GM12878 (cell line): ENCODE results near the gene RHEX. TPM values are rescaled to one million over a fixed set of nuclear protein-coding genes. Genes with fewer than 3 reads are reported as not detected.

Experiments used
- ATAC-seq: fragments of 200-7000 bp; cut with Tn5 transposase; 3 replicates; pipeline ENCODE4 v1.9.1; 2020; ENCODE audit warnings: mild to moderate bottlenecking, moderate library complexity
- BruUV-seq: library from RNA; stranded (reverse); fragments of 400-500 nt; replicated peaks from 2 replicates; lab custom pipeline; 2021; lab: Mats Ljungman, UMichigan
- CTCF ChIA-PET: fragments of 300-600 bp; sonication (Branson Sonifier 250); formaldehyde crosslinking; extraction: SDS; loops from one replicate; lab custom pipeline; 2021; ENCODE audit warnings: inconsistent platforms; lab: Yijun Ruan, JAX
- POLR2A ChIA-PET: fragments of 350-600 bp; formaldehyde crosslinking; extraction: SDS; loops from one replicate; lab custom pipeline; 2021; ENCODE audit warnings: inconsistent platforms; lab: Charles Lee
- RAD21 ChIA-PET: fragments of 300-600 bp; sonication (Branson Sonifier 250); formaldehyde crosslinking; loops from one replicate; lab custom pipeline; 2023; ENCODE audit warnings: antibody characterized with exemption; ENCODE audit not compliant: unreplicated experiment; lab: Charles Lee
- SMC1A ChIA-PET: fragments of 300-600 bp; sonication (Branson Sonifier 250); formaldehyde crosslinking; loops from one replicate; lab custom pipeline; 2023; ENCODE audit not compliant: unreplicated experiment, uncharacterized antibody; lab: Charles Lee
- DNase-seq: peaks from one replicate; pipeline ENCODE4 v3.0.0-alpha.2; 2011; ENCODE audit warnings: low read depth, low spot score
- FAIRE-seq: peaks from 3 replicates; lab custom pipeline; 2011; peaks lifted over from hg19 to GRCh38; lab: Jason Lieb, UNC
- H2AFZ ChIP-seq: 2 replicates; pipeline ENCODE4 v1.6.0; 2011; ENCODE audit warnings: low read depth, low read length, control low read depth; ENCODE audit not compliant: control insufficient read depth
- H3K27ac ChIP-seq: 2 replicates; pipeline ENCODE4 v1.5.1; 2011; ENCODE audit warnings: control low read depth; ENCODE audit not compliant: control insufficient read depth, insufficient read depth
- H3K27me3 ChIP-seq, 2 experiments: replicated peaks in 1 of 2; 2 replicates each; pipeline versions ENCODE4 v1.6.0 to v1.6.1; 2011; ENCODE audit warnings: low read length in 1 of 2; ENCODE audit not compliant: control insufficient read depth in 2 of 2, insufficient read depth in 2 of 2
- H3K36me3 ChIP-seq, 2 experiments: 2 replicates each; pipeline ENCODE4 v1.5.1; 2011; ENCODE audit warnings: low read length in 1 of 2; ENCODE audit not compliant: control insufficient read depth in 2 of 2, insufficient read depth in 2 of 2
- H3K4me1 ChIP-seq: 2 replicates; pipeline ENCODE4 v1.6.1; 2011; ENCODE audit warnings: mild to moderate bottlenecking, low read length, moderate library complexity, mixed read lengths; ENCODE audit not compliant: control insufficient read depth, insufficient read depth
- H3K4me2 ChIP-seq: 2 replicates; pipeline ENCODE4 v1.6.0; 2011; ENCODE audit warnings: control low read depth; ENCODE audit not compliant: control insufficient read depth, insufficient read depth
- H3K4me3 ChIP-seq: fragments of 200-600 bp; sonication (generic); 2 replicates; pipeline ENCODE4 v1.5.1; 2016
- H3K79me2 ChIP-seq: 2 replicates; pipeline ENCODE4 v1.6.0; 2011; ENCODE audit warnings: low read length; ENCODE audit not compliant: control insufficient read depth, insufficient read depth
- H3K9ac ChIP-seq: 2 replicates; pipeline ENCODE4 v1.8.0; 2011; ENCODE audit warnings: low read length, control low read depth, mixed read lengths; ENCODE audit not compliant: control insufficient read depth, insufficient read depth
- H3K9me3 ChIP-seq: replicated peaks from 3 replicates; pipeline ENCODE4 v1.5.1; 2011; ENCODE audit warnings: mild to moderate bottlenecking, low read length; ENCODE audit not compliant: control insufficient read depth, insufficient read depth
- H4K20me1 ChIP-seq: 2 replicates; pipeline ENCODE4 v1.6.0; 2011; ENCODE audit not compliant: control insufficient read depth, insufficient read depth
- ASH2L ChIP-seq: fragments of 300-600, 200-600 bp; sonication (generic); IDR thresholded peaks from 2 replicates; pipeline ENCODE4 v1.6.1; 2017; ENCODE audit warnings: low read depth, mild to moderate bottlenecking, borderline replicate concordance
- CEBPB ChIP-seq, 2 experiments: fragments of 150-350 bp in 1 of 2; IDR thresholded peaks; 2 replicates each; pipeline ENCODE4 v1.6.1; 2012 to 2014; ENCODE audit warnings: low read depth in 2 of 2, low read length in 2 of 2, borderline replicate concordance in 1 of 2, inconsistent platforms in 1 of 2
- EED ChIP-seq: sonication (generic); IDR thresholded peaks from 2 replicates; pipeline ENCODE4 v1.6.1; 2016; ENCODE audit warnings: antibody characterized with exemption, low read depth
- EP300 ChIP-seq, 2 experiments: fragments of 150-350 bp in 1 of 2; IDR thresholded peaks; 2 replicates each; pipeline ENCODE4 v1.6.1; 2011 to 2012; ENCODE audit warnings: low read depth in 2 of 2, low read length in 2 of 2, borderline replicate concordance in 1 of 2, improper control_type of control experiment in 1 of 2, inconsistent platforms in 1 of 2; ENCODE audit not compliant: control insufficient read depth in 1 of 2
- KAT2A ChIP-seq: conservative IDR thresholded peaks from 2 replicates; pipeline ENCODE4 v1.6.1; 2011; ENCODE audit warnings: low read depth, low read length; ENCODE audit not compliant: control insufficient read depth
- POLR2A ChIP-seq: IDR thresholded peaks from 2 replicates; pipeline ENCODE4 v1.6.1; 2011; ENCODE audit warnings: low read depth, mild to moderate bottlenecking, low read length
- TBL1XR1 ChIP-seq: IDR thresholded peaks from 2 replicates; pipeline ENCODE4 v1.6.1; 2012; ENCODE audit warnings: low read depth, low read length, improper control_type of control experiment
- YY1 ChIP-seq: IDR thresholded peaks from 2 replicates; pipeline ENCODE4 v1.6.1; 2011; ENCODE audit warnings: low read depth, mild to moderate bottlenecking, low read length
- ZZZ3 ChIP-seq: IDR thresholded peaks from 2 replicates; pipeline ENCODE4 v1.6.1; 2011; ENCODE audit warnings: low read depth; ENCODE audit not compliant: control insufficient read depth, insufficient read length
- WGBS: methylation state at CpG from one replicate; pipeline ENCODE4 v1.1.6; 2016; ENCODE audit warnings: low lambda C conversion rate; ENCODE audit not compliant: insufficient replicate concordance, insufficient coverage; ENCODE audit errors: missing lambda C conversion rate; 5-methylcytosine and 5-hydroxymethylcytosine counted together
- in situ Hi-C: fragments of 300-500 bp; cut with MboI; formaldehyde crosslinking; loops from 9 replicates; pipeline ENCODE4 v1.14.3; 2018; ENCODE audit warnings: mixed read lengths
- intact Hi-C: fragments of 100-400 bp; cut with micrococcal nuclease; formaldehyde crosslinking; loops from one replicate; pipeline ENCODE4 v1.14.2; 2022; ENCODE audit not compliant: unreplicated experiment
- polyA plus RNA-seq, 11 experiments: library from polyadenylated mRNA; depleted of rRNA in 4 of 11; unstranded in 6 of 11; stranded (reverse) in 5 of 11; fragments of >200 nt; fragmentation: Nextera tagmentation in 4 of 11; fragmentation: Illumina TruSeq in 1 of 11; extraction: Ambion mirVana in 4 of 11; extraction: Trizol in 1 of 11; gene quantifications; 1 replicate in 1 of 11; 2 replicates in 10 of 11; pipeline versions ENCODE4 v1.2.1 to v1.2.3, GENCODE V29; 2011 to 2016; ENCODE audit warnings: inconsistent platforms in 2 of 11, missing spikeins in 2 of 11, low read depth in 1 of 11
- total RNA-seq, 4 experiments: library from RNA; depleted of rRNA in 3 of 4; stranded (reverse); fragments of >200 nt in 3 of 4; fragmentation: Illumina TruSeq in 1 of 4; extraction: Trizol in 1 of 4; gene quantifications; 2 replicates each; pipeline versions ENCODE4 v1.2.1 to v1.2.3, GENCODE V29; 2013 to 2021
- TF ChIP-seq, protein P1 (sequence below): fragments of 150-350 bp; IDR thresholded peaks from 2 replicates; pipeline ENCODE4 v1.6.1; 2014; ENCODE audit warnings: mild to moderate bottlenecking, low read depth, low read length
- TF ChIP-seq, protein P2 (sequence below): IDR thresholded peaks from 2 replicates; pipeline ENCODE4 v1.6.1; 2011; ENCODE audit warnings: low read depth, low read length, improper control_type of control experiment, borderline replicate concordance

The RHEX gene
- total and polyA plus RNA-seq, 10 of the 15 experiments (the other 5 are each of a cell fraction or from before 2014, with no cell fraction given): 2.4 to 11.4 (median 5.7) TPM

DNA sequence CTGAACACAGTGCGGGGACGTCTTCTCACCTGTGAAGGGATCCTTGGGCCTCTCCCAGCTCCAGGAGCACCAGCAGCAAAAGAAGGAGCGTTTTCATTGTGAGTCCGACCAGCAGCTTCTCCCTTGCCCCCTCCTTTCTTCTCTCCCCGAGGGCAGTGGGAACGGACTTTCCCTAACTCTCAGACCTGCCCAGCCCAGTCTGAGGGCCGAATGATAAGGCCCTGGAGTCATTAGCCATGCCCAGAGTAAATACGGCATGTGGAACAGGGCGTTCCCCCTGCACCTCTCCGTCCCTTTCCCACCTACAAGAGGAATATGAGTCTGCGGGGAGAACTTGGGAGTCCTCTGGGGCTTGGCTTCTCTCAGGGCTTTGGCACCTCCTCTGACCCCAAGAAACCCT, 29.3 kb upstream of the RHEX start, which contains the start of gene CTSE:
CTSE (minus strand) TSS at position 201 of the 400 bp plus-strand sequence; CDS start at position 97, 104 bp downstream.
- POLR2A ChIA-PET: no interaction called here
- H3K36me3 ChIP-seq: no peaks in the 10 kb centered on the region
- intact Hi-C loops: no loop called here
- CTCF ChIA-PET: no interaction called here
- WGBS: 53% methylated on average over 11 of the region's 11 CpGs
- DNase-seq: no peak
- FAIRE-seq: no peak
- no peaks in the 10 kb centered on the region for H3K79me2 ChIP-seq
- in situ Hi-C loops: no loop called here
- no peak within 1 kb of the TSS for H3K4me2 ChIP-seq
- no peak for ATAC-seq
- H2AFZ ChIP-seq: no peak within 1 kb of the TSS
- H3K27ac ChIP-seq: no peak within 1 kb of the TSS
- H3K9me3 ChIP-seq: no peaks in the 10 kb centered on the region; the same call in 2 of the 3 replicates
- H3K9ac ChIP-seq: no peak within 1 kb of the TSS
- RAD21 ChIA-PET: interaction anchor here (1.1 to 1.4 kb wide), 2 partner anchors 34 to 82 kb away, joined by 3 to 4 read pairs; no protein-coding TSS in a partner anchor
- H3K4me1 ChIP-seq: no peaks in the 10 kb centered on the region
- no TSS peak for BruUV-seq
- no peaks in the 10 kb centered on the region for H4K20me1 ChIP-seq
- peaks cover 0 to 5% of the 10 kb centered on the region in 2 experiments; a peak in 2 of 4 replicates for H3K27me3 ChIP-seq
- H3K4me3 ChIP-seq: no peak within 1 kb of the TSS
- TF ChIP-seq, protein P1, sequence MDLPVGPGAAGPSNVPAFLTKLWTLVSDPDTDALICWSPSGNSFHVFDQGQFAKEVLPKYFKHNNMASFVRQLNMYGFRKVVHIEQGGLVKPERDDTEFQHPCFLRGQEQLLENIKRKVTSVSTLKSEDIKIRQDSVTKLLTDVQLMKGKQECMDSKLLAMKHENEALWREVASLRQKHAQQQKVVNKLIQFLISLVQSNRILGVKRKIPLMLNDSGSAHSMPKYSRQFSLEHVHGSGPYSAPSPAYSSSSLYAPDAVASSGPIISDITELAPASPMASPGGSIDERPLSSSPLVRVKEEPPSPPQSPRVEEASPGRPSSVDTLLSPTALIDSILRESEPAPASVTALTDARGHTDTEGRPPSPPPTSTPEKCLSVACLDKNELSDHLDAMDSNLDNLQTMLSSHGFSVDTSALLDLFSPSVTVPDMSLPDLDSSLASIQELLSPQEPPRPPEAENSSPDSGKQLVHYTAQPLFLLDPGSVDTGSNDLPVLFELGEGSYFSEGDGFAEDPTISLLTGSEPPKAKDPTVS: no peak
- TF ChIP-seq YY1 (no peak), EED (no peak), ZZZ3 (no peak), POLR2A (no peak), TBL1XR1 (no peak), KAT2A (no peak), EP300 (IDR thresholded peaks at IDR 0.05; ENCODE audit: borderline replicate concordance in 1 of 2, control insufficient read depth in 1 of 2, low read depth in 2 of 2, low read length in 2 of 2) (no peak), CEBPB (IDR thresholded peaks at IDR 0.05; ENCODE audit: borderline replicate concordance in 1 of 2, low read depth in 2 of 2, low read length in 2 of 2) (no peak), ASH2L (no peak)
- TF ChIP-seq, protein P2, sequence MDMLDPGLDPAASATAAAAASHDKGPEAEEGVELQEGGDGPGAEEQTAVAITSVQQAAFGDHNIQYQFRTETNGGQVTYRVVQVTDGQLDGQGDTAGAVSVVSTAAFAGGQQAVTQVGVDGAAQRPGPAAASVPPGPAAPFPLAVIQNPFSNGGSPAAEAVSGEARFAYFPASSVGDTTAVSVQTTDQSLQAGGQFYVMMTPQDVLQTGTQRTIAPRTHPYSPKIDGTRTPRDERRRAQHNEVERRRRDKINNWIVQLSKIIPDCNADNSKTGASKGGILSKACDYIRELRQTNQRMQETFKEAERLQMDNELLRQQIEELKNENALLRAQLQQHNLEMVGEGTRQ: no peak
- TF ChIP-seq, all 136 proteins: peak for 0
- SMC1A ChIA-PET: interaction anchor here (1.6 kb wide), 1 partner anchor 46 kb away, joined by 4 read pairs; no protein-coding TSS in a partner anchor
